ENCODE results near the gene LGR6.

DNA sequence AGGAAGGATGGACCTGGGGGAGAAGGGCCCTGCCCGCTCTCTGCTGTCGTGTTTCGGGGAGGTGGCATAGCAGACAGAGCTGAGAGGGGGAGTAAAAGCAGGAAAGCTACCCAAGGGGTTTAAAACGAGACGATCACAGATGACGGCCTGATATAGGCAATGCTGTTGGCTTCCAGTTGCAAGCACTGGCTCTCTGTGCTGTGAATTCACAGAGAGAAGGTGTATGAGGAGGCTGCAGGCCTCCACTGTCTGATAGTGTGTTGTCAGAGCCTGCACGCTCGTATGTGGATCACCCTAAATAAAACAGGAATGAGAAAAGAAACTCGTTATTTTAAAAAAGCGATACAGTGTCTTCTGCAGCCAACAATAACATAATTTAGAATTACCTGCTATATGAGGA is 57.4 kb downstream of the LGR6 start:
- TF ChIP-seq CTCF (IDR thresholded peaks at IDR 0.05; ENCODE audit: poor library complexity, severe bottlenecking) (no peak), SMC3 (conservative IDR thresholded peaks at IDR 0.05; ENCODE audit: poor library complexity) (no peak), TAF1 (IDR thresholded peaks at IDR 0.05; ENCODE audit: low read depth) (no peak), POLR2AphosphoS5 (IDR thresholded peaks at IDR 0.05) (no peak), REST (IDR thresholded peaks at IDR 0.05; ENCODE audit: borderline replicate concordance) (no peak), RAD21 (conservative IDR thresholded peaks at IDR 0.05) (no peak), EZH2 (IDR thresholded peaks at IDR 0.05; ENCODE audit: borderline replicate concordance, insufficient read depth, low read length, poor library complexity, severe bottlenecking) (no peak)
